Skin of body (tissue), 2 donors: ENCODE measurements around the gene ETV6. TPM values are rescaled to one million over a fixed set of nuclear protein-coding genes. Genes with fewer than 3 reads are reported as not detected.
A peak's percentile ranks its signal among the peaks of the same experiment; 100 is the strongest.

Experiments used
- DNase-seq: peaks from one replicate; lab custom pipeline; 2025; lab: John Stamatoyannopoulos, UW
- total RNA-seq: library from RNA; depleted of rRNA; stranded (reverse); fragments of >200 nt; gene quantifications from one replicate; pipeline ENCODE4 v1.2.3, GENCODE V29; 2014

Gene ETV6
- total RNA-seq, 1 donor from 2014 or later: 9.0 TPM

- no peak for DNase-seq
These were observed 89.0 kb downstream of the ETV6 start for GRCh38 chr12:11738450-11738849.

GRCh38 chr12:11739980-11740577 lies 90.6 kb downstream of the ETV6 start:
- DNase-seq: peak; percentile 29

- DNase-seq: no peak
These were observed 92.1 kb downstream of the ETV6 start for GRCh38 chr12:11741434-11742092.

GRCh38 chr12:11743423-11744409 lies 94.2 kb downstream of the ETV6 start:
- DNase-seq: no peak

- DNase-seq: no peak
These were observed 94.9 kb downstream of the ETV6 start for GRCh38 chr12:11744410-11744801.

GRCh38 chr12:11745113-11745512 lies 95.6 kb downstream of the ETV6 start:
- DNase-seq: no peak

GRCh38 chr12:11746024-11746771 lies 96.7 kb downstream of the ETV6 start:
- no peak for DNase-seq

- no peak for DNase-seq
These were observed 97.7 kb downstream of the ETV6 start for GRCh38 chr12:11746940-11747716.

- DNase-seq: no peak
These were observed 98.5 kb downstream of the ETV6 start for GRCh38 chr12:11747969-11748368.

- DNase-seq: no peak
These were observed 99.4 kb downstream of the ETV6 start for GRCh38 chr12:11748903-11749302.

- DNase-seq: no peak
These were observed 100.6 kb downstream of the ETV6 start for GRCh38 chr12:11749943-11750690.

GRCh38 chr12:11752403-11753149 lies 103.1 kb downstream of the ETV6 start:
- no peak for DNase-seq

GRCh38 chr12:11753150-11753499 lies 103.7 kb downstream of the ETV6 start:
- no peak for DNase-seq

GRCh38 chr12:11753826-11754225 lies 104.4 kb downstream of the ETV6 start:
- DNase-seq: no peak

- no peak for DNase-seq
These were observed 104.8 kb downstream of the ETV6 start for GRCh38 chr12:11754256-11754655.

- peak; percentile 27 for DNase-seq
These were observed 105.9 kb downstream of the ETV6 start for GRCh38 chr12:11755302-11755930.

- DNase-seq: no peak
These were observed 106.5 kb downstream of the ETV6 start for GRCh38 chr12:11756022-11756421.

GRCh38 chr12:11756523-11756922 lies 107.0 kb downstream of the ETV6 start:
- DNase-seq: no peak

- no peak for DNase-seq
These were observed 107.6 kb downstream of the ETV6 start for GRCh38 chr12:11757095-11757494.
